ENCODE measurements around the gene RSAD1.

RSAD1 gene

DNA sequence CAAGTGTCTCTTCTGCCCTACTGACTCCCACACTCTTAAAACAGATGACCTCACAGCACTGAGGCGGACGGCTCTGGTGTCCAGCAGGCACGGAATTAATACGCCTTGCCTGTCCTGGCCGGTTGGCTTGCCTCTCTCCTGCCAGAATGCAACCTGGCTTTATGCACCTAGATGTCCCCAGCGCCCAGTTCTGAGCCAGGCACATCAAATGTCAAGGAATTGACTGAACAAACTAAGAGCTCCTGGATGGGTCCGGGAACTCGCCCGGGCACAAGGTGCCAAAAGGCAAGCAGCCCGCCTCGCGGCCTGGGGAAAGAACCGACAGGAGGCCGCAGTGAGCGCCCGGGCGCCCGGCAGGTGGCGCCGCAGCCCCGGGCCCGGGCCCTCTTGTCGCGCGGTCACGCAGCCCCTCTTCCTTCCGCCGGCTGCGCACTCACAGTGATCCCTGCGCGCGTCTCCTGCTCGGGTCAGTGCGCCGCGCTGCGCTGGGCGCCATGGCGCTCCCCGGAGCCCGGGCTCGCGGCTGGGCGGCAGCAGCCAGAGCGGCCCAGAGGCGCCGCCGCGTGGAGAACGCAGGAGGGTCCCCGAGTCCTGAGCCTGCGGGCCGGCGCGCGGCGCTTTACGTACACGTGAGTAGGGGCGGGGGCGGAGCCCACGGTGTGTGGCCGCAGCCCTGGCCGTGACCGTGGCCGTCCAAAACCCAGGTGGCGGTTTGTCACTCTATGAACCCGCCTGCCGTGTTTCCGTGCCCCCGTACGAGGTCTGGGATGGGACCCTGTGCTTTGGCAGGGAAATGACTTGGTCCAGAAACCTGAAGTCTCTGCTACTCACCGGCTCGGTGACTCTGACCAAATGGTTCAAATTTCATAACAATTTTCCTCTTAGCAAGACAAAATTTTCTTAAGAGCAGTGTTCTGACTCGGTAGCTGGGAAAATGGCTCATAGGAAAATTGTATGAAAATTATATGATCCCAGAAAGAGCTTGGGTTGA is at the start of gene RSAD1:
TSS of gene RSAD1 (plus strand) at position 470 of the 991 bp plus-strand sequence. CDS start at position 495, 25 bp downstream.
- DNase-seq, result peak; percentile 84

DNA sequence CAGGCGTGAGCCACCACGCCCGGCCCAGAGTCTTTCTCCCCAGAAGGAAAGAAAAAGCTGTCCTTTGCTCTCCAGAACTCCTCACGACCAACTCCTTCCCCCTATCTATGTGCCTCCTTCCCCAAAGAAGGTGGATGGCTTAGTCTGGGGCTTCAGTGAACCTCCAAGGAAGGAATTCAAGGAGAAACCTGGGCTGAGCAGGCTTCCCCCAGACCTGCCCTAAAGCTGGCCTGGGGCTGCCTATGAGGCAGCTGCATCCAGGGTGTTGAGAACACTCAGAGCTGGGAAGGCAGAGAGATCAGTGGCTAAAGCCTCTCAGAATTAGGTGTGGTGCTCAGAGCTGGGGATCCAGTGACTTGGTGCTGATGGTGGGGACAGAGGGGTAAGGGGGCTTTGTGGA is 48.9 kb upstream of the RSAD1 start:
- DNase-seq, result no peak

DNA sequence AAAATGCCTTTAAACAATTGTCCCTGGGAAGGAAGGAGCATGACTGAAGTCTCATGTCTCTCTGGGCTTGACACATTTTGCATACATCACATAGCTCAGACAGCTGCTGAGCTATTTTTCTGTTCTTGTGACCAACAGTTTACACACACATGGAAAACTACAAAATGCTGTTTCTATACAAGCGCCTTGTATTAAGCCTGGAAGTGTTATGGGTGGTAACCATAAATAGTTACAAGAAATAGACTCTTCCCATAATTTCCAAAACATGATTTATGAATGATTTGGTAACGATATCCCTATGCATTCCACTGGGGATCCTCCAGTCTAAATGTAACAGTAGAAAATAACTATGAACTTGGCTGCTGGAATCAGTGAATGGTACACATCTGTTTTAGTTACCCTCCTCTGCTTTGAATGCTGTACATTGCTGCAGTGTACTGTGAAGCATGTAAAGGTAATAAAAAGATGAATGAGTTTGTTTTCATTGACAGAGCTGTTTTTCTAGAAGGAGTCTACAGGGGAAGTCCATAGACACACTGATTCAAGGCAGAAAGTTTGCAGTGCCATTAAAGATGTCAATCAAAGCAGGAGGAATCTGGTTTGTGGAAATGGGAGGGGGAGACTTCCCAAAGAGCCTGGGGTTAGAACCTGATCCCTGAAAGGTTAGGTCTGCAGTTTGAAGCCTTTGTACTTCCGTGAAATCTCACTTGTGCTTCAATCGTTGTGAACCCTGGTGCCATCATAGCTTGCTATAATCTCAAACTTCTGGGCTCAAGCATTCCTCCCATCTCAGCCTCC is 47.6 kb upstream of the RSAD1 start:
- no peak for DNase-seq

DNA sequence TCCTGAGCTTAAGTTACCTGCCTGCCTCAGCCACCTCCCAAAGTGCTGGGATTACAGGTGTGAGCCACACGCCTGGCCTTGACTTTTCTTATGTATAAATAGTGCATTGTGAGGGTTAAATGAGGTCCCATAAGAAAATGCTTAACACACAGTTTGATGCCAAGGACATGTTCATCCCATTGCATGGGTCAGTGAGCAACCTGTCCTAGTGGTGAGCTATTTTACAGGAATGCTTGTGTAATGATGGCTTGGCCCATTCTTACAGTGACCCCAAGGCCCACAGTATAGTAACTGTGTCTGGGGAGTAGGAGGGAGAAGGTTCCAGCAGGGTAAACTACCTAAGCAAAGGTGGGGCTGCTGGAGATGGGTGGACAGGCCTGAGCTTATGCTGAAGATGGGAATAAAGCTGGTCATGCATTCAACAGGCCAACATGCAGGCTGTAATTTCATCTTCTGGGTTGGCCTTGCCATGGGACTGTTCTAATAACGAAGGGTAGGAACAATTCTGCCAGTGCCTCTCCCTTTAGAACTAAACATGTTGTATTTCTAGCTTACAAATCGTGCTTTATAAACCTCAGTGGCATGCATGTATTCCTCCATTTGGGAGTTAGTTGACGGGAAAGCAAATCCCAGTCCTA is 46.4 kb upstream of the RSAD1 start:
- no peak for DNase-seq

DNA sequence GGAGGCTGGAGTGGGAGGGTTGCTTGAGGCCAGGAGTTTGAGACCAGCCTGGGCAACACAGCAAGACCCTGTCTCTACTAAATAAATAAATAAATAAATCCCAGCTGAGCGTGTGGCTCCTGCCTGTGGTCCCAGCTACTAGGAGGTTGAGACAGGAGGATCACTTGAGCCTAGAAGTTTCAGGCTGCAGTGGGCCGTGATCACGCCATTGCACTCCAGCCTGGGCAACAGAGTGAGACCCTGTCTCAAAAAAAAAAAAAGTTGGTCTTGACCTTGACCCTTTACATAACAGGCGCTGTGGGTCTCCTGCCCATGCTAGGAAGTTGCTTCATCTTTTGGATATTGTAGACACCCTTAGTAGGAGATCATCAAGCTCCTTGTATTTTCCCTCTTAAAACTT is 41.3 kb upstream of the RSAD1 start:
- no peak for DNase-seq

DNA sequence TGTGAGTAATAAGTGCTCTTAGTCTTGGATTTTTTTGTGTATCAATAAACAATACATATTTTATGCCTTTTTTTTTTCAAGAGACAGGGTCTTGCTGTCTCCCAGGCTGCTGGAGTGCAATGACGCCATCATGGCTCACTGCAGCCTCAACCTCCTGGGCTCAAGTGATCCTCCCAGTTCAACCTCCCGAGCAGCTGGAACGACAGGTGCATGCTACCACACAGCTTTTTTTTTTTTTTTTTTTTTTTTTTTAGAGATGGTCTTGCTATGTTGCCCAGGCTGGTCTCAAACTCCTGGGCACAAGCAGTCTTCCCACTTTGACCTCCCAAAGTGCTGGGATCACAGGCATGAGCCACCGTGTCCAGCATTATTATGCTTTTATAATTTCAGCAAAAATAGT is 39.7 kb upstream of the RSAD1 start:
- no peak for DNase-seq

DNA sequence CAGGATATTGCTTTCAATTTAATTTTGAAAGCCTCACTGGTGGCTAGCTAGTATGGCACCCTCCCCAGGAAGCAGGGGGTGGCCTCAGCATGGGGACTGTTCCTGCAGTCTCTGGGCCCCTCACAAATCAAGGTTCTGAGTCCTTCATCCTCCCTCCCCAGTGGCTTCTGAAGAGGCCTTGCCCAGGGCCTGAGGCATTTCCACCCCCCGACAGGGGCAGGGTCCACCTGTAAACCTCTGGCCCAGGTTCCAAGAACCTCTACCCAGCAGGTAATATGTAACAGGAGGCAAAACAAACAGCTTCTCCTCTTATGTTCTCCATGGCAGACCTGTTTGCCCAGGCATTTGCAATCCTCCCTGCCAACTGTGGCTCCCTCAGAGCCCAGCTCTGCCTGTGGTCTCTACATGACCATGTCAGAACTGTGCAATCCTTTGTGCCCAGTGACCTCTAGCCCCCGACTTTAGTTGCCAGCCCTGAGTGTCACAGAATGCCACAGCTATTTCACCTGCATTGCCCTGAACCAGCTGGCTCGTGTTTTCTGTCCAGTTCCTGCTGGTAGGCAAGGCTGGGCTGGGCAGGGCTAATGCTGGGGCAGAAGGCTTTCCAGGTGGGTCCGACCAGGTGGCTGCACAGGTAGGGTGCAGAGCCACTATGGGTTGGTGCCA is 38.4 kb upstream of the RSAD1 start:
- DNase-seq, result no peak

DNA sequence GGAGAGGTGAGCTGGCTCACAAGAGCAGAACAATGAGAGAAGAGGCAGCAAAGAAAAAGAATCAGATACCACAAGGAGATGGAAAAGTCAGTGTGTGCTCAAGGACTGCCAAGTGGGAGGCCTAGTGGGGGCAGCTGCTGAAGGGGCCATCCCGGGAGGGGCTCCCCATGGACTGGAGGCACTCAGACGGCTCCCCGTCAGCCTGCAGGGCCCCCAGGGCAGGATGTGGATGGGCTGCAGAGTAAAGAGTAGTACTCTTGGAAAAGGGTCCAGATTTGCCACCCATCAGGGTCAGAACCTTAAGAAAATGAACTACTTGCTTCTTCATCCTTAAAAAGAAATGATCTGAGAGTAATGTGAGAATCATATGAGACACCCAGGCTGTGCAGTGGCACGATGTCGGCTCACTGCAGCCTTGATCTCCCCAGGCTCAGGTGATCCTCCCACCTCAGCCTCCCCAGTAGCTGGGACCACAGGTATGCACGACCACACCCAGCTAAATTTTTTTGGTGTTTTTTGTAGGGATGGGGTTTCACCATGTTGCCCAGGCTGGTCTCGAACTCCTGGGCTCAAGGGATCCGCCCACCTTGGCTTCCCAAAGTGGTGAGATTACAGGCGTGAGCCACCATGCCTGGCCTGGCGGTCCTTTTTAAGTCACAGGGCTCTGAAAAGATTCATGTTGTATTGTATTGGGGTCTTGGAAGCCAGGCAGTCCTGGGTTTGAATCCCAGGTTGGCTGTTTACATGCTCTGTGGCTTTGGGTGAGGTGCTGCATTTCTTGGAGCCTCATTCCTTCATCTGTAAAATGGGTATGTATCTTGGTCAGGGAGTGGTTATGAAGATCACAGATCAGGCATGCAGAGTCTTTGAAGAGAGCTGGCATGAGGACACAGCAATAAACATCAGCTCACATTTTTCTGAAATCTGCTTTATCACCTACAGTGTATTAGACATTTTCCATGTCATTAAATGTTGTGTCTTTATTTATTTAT is 37.5 kb upstream of the RSAD1 start:
- no peak for DNase-seq

DNA sequence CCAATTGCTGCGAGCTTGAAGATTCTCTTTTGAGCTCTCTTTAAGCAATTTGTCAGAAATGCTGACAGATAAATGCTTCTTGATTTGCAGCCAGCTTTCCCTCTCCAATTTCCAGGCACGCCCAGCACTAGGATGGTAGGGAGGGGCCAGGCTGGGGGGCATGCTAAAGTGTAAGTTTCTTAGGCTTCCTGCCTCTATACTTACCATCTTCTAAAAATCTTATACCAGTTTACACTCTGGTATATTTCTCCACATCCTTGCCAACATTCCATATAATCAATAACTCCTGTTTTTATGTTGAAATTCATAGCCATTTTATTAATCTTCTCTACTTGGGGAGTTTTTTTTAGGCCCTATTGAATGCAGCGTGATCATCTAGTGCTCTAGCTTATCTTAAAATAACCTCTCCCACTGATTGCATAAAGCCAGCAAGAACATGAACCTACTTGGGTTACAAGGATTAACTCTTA is 35.1 kb upstream of the RSAD1 start:
- no peak for DNase-seq

DNA sequence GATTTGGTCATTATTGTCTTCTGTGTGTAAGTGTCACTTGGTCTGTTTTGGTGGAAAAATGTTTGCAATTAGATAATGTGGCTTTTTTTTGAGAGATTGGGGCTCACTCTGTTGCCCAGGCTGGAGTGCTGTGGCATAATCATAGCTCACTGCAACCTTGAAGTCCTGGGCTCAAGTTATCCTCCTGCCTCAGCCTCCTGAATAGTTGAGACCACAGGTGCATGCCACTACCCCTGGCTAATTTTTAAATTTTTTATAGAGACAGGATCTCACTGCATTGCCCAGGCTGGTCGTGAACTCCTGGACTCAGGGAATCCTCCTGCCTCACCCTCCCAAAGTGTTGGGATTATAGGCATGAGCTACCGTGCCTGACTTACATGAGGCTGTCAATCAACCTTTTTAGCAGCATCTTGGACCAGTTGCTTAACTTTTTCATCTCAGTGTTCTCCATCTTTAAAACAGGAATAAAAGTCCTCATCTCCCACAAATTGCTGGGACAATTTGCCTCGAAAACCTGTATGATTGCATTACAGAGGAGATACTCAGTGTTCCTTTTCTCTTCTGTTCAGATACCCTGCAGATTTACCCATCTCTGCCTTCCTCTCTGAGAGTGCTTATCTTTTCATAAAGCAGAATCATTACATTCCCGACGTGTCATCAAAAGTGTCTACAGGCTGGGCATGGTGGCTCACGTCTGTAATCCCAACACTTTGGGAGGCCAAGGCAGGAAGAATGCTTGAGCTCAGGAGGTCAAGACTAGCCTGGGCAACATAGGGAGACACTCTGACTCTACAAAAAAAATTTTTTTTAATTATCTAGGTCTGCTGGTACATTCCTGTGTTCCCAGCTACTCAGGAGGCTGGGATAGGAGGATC is 33.6 kb upstream of the RSAD1 start:
- no peak for DNase-seq

DNA sequence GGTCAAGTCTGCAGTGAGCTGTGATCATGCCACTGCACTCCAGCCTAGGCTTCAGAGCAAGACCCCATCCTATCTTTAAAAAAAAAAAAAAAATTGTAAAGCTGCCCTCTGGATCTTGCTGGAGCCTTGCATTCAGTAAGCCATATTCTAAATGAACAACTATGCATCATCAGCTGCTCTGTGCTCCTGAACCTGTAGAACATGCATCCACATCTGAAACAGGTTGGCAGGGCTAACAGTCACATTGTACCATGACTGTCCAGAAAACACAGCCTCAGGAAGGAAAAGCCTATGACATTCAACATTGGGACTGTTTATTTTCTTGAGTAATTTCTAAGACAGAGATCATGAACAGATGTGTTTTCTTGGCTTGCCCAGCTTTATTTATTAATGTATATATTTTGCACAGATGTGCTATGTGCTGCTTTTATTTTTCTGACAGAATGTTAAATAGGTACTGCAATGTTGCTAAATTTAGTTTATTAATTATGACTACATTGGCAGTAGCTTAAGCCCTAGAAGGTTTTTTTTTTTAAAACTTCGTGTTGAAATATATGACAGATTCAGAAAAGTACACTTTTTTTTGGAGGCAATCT is 32.8 kb upstream of the RSAD1 start:
- DNase-seq, result no peak

DNA sequence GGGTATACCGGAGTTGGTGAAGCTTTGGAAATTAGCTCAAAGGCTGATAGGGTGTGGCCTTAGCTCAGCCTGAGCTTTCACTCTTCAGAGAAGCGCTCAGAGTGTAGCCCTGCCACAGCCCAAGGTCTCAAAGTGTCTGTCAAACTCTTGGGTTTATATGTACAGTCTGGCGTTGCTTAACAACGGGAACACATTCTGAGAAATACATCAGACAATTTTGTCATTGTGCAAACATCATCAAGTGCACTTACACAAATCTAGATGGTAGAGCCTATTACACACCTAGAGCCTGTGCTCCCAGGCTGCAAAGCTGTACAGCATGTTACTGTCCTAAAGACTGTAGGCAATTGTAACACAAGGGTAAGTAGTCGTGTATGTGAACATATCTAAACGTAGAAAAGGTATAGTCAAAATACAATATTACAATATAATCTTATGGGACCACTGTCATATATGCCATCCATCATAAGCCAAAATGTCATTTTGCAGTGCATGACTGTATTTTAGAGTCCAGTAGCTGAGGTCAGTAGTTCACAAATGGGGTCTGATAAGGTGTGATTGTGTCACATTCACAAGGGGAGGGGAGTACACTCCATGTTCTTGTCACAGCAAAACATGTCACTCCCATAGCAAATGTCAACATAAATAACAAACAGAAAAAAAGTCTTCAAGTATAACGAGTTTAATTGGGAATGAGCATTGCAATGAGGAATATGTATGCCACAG is 30.6 kb upstream of the RSAD1 start:
- no peak for DNase-seq

DNA sequence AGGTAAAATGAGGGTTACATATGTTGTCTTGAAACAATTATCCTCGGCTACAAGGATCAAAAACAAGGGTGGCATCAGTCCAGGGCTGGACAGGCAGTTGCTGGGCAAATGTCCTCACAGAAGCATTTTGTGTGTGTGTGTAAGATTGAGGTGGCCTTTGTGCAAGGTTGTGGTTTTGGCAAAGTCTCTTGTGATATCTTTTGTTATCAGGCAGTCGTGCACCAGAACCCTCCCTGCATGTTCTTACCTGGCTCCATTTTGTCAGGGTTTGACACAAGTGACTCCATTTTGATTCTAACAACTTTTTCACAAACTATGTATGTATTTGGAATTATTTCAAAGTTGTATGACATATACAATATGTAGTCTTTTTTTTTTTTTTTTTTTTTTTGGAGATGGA is 30.0 kb upstream of the RSAD1 start:
- no peak for DNase-seq

DNA sequence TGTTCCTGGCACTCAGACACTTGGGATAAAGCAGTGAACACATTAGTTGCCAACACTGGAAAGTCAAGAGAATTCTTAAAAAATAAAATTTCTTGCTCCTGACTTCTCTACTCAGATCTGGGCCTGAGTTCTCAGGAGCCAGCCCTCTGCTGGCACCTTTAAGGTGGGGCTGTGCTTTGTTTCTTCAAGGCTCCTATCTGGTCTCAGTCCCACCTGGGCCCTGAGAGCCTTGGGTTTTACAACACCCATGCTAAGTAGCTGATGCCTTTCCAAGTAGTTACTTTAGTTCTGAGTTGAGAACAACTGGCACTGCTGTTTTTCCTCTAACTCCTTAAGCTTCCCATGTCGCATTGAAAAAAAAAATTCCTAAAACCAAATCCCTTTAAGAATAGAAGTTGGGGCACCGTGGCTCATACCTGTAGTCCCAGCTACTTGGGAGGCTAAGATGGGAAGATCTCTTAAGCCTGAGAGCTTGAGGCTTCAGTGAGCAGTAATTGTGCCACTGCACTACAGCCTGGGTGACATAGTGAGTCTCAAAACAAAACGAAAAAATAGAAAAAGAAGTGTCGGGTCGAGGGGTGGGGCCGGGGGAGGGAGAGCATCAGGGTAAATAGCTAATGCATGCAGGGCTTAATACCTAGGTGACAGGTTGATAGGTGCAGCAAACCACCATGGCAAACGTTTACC is 26.6 kb upstream of the RSAD1 start:
- DNase-seq, result no peak

DNA sequence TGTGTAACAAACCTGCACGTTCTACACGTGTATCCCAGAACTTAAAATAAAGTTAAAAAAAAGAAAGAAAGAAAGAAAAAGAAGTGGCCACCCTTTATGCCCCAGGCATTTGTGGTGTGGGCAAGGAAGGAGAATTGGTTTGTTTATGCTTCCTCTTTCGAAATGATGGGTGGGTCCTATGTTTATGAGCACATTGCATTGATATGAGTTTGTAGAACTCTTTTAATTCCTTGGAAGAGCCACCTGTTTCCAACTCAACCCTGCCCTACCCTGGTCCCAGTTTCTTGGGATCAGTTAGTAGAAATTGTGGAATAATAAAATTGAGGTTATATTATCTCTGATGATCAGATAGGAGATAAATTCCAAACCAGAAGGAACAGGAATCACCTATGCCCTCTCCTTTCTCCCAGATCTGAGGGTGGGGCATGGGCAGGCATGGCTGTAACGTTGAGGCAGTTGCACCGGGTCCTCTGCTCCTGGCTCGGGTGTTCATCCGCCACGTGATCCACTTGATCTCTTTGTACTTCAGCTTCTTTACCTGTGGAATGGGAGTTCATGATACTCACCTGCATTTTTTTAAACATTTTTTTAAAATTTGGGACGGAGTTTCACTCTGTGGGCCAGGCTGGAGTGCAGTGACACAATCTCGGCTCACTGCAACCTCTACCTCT is 25.9 kb upstream of the RSAD1 start:
- no peak for DNase-seq

DNA sequence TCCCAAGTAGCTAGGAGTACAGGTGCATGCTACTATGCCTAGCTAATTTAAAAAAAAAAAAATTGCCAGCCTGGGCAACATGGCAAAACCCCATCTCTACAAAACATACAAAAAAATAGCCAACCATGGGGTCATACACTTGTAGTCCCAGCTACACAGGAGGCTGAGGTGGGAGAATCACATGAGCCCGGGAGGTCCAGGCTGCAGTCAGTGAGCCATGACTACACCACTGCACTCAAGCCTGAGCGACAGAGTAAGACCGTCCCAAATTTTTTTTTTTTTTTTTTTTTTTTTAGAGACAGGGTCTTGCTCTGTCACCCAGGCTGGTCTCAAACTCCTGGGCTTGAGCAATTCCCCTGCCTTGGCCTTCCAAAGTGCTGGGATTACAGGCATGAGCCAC is 24.8 kb upstream of the RSAD1 start:
- no peak for DNase-seq

DNA sequence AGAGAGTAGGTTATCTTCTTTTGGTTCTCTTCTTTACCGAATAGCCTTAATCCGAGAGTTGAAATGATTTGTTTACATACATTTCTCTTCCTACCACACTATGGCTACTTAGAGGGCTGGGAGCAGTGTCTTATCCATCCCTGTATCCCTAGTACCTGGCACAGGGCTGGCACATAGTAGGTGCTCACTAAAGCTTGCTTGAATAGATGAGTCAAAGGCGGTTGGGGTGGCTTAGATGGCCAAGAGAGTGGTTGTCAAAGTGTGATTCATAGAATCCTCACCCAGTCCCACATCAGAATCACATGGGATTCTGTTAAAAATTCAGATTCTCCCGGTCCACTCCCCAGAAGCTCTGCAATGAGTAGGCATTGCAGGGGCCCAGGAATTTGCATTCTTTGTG is 21.0 kb upstream of the RSAD1 start:
- no peak for DNase-seq

DNA sequence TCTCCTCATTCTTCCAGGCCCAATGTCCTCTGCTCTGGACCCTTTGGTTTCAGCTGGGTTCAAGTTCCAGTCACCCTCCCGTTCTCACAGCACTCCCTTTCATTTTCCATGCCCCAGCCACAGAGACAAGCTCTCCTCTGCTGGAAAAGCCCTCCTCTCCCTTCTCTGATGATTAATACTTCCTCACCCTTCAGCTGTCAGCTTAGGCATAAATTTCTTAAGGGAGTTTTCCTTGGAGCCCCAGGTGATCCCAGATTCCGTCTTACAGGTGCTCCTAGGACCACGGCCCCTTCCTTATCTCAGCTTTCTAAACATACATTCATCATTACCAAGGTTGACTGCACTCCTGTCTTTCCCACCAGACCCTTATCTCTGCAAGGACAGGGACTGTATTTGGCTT is 20.4 kb upstream of the RSAD1 start:
- DNase-seq, result no peak
